Pulmonary artery endothelial cell (primary cell): ENCODE data around the gene TAF15. TPM values are rescaled to one million over a fixed set of nuclear protein-coding genes. Genes with fewer than 3 reads are reported as not detected.

Experiments used
- total RNA-seq: library from RNA; depleted of rRNA; stranded (reverse); fragments of >200 nt; gene quantifications from 2 replicates; pipeline ENCODE4 v1.2.3, GENCODE V29; 2014

The TAF15 gene
- total RNA-seq, 1 donor from 2014 or later: 97.9 TPM

Other genes starting within 250 kb of the TAF15 start
- not detected in 2 replicates for gene SLFN14, start 248.7 kb upstream of the TAF15 start, total RNA-seq
- gene PEX12, start 230.9 kb upstream of the TAF15 start, total RNA-seq: 2.4 and 3.1 TPM in 2 replicates
- 102 TPM in 2 replicates for gene AP2B1, start 222.2 kb upstream of the TAF15 start, total RNA-seq
- 0.20 and 0.49 TPM in 2 replicates for gene RASL10B, start 77.8 kb upstream of the TAF15 start, total RNA-seq
- not detected in 2 replicates for gene GAS2L2, start 56.2 kb upstream of the TAF15 start, total RNA-seq
- not detected in 2 replicates for gene C17orf50, start 48.6 kb upstream of the TAF15 start, total RNA-seq
- gene MMP28, start 13.8 kb upstream of the TAF15 start, total RNA-seq: 4.3 and 7.2 TPM in 2 replicates
- not detected in 2 replicates for gene HEATR9, start 59.4 kb downstream of the TAF15 start, total RNA-seq
- 0.13 TPM in 1 of 2 replicates, not detected in the other for gene CCL5, start 70.9 kb downstream of the TAF15 start, total RNA-seq
- gene RDM1, start 121.3 kb downstream of the TAF15 start, total RNA-seq: 0.26 and 0.35 TPM in 2 replicates
- gene LYZL6, start 134.2 kb downstream of the TAF15 start, total RNA-seq: not detected in 2 replicates
- 0.46 and 0.85 TPM in 2 replicates for gene CCL16, start 172.0 kb downstream of the TAF15 start, total RNA-seq
- gene CCL14, start 177.2 kb downstream of the TAF15 start, total RNA-seq: 18.8 and 21.8 TPM in 2 replicates
- gene CCL15, start 192.1 kb downstream of the TAF15 start, total RNA-seq: not detected in 2 replicates
- 1.5 and 8.0 TPM in 2 replicates for gene CCL23, start 208.5 kb downstream of the TAF15 start, total RNA-seq